Kidney (tissue), 14 donors: ENCODE measurements around the gene POLR3B. TPM values are rescaled to one million over a fixed set of nuclear protein-coding genes. Genes with fewer than 3 reads are reported as not detected.

Experiments
- DNase-seq, 5 donors: peaks; one replicate each; pipeline ENCODE4 v3.0.0-alpha.2; 2013 to 2020
- FAIRE-seq: peaks from 2 replicates; lab custom pipeline; 2012; peaks lifted over from hg19 to GRCh38; lab: Jason Lieb, UNC
- H3K27ac ChIP-seq, 2 donors: one replicate each; pipeline ENCODE4 v1.7.0; 2013; ENCODE audit warnings: low read depth in 2 of 2, low read length in 2 of 2, inconsistent platforms in 1 of 2
- H3K27me3 ChIP-seq: one replicate; pipeline ENCODE4 v1.7.1; 2013; ENCODE audit warnings: low read length, inconsistent platforms; ENCODE audit not compliant: control insufficient read depth, insufficient read depth
- H3K36me3 ChIP-seq, 3 donors: one replicate each; pipeline versions ENCODE4 v1.7.0 to v1.7.1; 2013; ENCODE audit warnings: low read length in 3 of 3, control low read depth in 1 of 3, inconsistent platforms in 1 of 3; ENCODE audit not compliant: insufficient read depth in 3 of 3, control insufficient read depth in 2 of 3
- H3K4me1 ChIP-seq, 3 donors: one replicate each; pipeline versions ENCODE4 v1.7.0 to v1.7.1; 2013; ENCODE audit warnings: low read length in 3 of 3, inconsistent platforms in 1 of 3, low read depth in 1 of 3; ENCODE audit not compliant: control insufficient read depth in 2 of 3, insufficient read depth in 2 of 3
- H3K4me3 ChIP-seq, 3 donors: one replicate each; pipeline versions ENCODE4 v1.7.0 to v1.8.1; 2013; ENCODE audit warnings: low read length in 3 of 3, control low read depth in 1 of 3, inconsistent platforms in 1 of 3
- H3K9ac ChIP-seq, 3 donors: one replicate each; pipeline versions ENCODE4 v1.7.0 to v1.7.1; 2013; ENCODE audit warnings: low read length in 3 of 3, control low read depth in 1 of 3, inconsistent platforms in 1 of 3
- H3K9me3 ChIP-seq, 3 donors: one replicate each; pipeline versions ENCODE4 v1.7.0 to v1.7.1; 2013; ENCODE audit warnings: low read length in 3 of 3, control low read depth in 1 of 3, inconsistent platforms in 1 of 3; ENCODE audit not compliant: control insufficient read depth in 2 of 3, insufficient read depth in 1 of 3
- intact Hi-C: fragments of 100-400 bp; cut with DNase I; formaldehyde crosslinking; loops from one replicate; pipeline ENCODE4 v1.11.1; 2022
- polyA plus RNA-seq: library from polyadenylated mRNA; stranded (reverse); fragments of 350-450 nt; fragmentation: Illumina TruSeq; extraction: RNeasy Lipid Tissue Mini Kit (QIAGEN cat#74804); gene quantifications from one replicate; pipeline ENCODE4 v1.2.3, GENCODE V29; 2014; ENCODE audit warnings: low read depth, low replicate concordance; ENCODE audit not compliant: insufficient read depth
- total RNA-seq: library from RNA; stranded (reverse); fragmentation: NEBNext Ultra II Directional; extraction: Animal tissue kit (Norgen Biotek cat#: 25700); gene quantifications from one replicate; pipeline ENCODE4 v1.2.1, GENCODE V29; 2021
- TF ChIP-seq, protein P1 (sequence below): IDR thresholded peaks from 3 replicates; pipeline ENCODE4 v1.5.1; 2012; ENCODE audit warnings: mild to moderate bottlenecking, moderate library complexity, borderline replicate concordance; ENCODE audit not compliant: insufficient read depth; ENCODE audit errors: extremely low read depth
- donor health status: control.
- donor health status: control.
- donor health status: control.
- donor health status: control.
- donor health status: control.
- donor health status: DM: yes; HTN: yes; CAD: no.
- donor health status: Normal renal cell carcinoma (clear cell type).

POLR3B gene
- total and polyA plus RNA-seq, 2 donors from 2014 or later = 5.2 to 9.7 TPM

DNA sequence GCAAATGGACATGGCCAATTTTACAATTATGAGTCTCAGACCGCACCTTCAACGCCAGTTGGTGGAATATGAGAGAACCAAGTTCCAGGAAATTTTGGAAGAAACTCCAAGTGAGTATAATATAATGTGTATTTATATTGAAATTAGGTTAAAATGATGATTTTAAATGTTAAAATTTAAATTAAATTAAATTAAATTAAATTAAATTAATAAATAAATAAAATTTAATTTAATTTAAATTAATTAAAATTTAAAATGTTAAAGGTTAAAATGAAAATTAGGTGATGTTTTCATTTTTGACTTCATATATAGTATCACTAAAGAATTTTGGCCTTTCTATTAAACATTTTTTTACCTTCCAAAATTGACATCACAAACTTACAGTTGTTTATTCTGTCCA is 34.0 kb upstream of the POLR3B start:
- TF ChIP-seq, protein P1, sequence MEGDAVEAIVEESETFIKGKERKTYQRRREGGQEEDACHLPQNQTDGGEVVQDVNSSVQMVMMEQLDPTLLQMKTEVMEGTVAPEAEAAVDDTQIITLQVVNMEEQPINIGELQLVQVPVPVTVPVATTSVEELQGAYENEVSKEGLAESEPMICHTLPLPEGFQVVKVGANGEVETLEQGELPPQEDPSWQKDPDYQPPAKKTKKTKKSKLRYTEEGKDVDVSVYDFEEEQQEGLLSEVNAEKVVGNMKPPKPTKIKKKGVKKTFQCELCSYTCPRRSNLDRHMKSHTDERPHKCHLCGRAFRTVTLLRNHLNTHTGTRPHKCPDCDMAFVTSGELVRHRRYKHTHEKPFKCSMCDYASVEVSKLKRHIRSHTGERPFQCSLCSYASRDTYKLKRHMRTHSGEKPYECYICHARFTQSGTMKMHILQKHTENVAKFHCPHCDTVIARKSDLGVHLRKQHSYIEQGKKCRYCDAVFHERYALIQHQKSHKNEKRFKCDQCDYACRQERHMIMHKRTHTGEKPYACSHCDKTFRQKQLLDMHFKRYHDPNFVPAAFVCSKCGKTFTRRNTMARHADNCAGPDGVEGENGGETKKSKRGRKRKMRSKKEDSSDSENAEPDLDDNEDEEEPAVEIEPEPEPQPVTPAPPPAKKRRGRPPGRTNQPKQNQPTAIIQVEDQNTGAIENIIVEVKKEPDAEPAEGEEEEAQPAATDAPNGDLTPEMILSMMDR = no peak

DNA sequence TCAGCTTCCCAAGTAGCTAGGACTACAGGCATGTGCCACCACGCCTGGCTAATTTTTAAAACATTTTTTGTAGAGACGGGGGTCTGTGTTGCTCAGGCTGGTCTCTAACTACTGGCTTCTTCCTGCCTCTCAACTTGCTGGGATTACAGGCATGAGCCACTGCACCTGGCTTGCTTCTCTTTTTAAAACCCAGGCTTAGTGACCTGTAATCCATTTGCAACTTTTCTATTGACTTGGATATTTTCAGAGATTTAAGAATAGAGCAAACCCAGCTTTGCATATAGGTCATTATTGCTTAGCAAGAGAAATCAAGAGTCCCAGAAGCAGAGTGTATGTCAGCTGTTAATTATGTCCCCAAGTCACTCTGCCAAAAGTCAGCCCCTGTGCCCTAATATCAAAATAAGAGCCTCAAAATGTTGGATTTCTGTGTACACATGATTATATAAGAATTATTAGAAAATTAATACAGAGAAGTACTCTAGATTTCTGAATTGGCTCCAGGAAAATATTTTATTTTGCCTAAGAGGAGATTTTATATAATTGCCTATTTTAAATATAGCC is 30.2 kb upstream of the POLR3B start:
- DNase-seq (no peak), FAIRE-seq (no peak)
- no peak overlapping the region for H3K4me3 ChIP-seq
- H3K27me3 ChIP-seq = no peaks in the 10 kb centered on the region
- H3K36me3 ChIP-seq = peaks cover 2 to 31% (median 22%) of the 10 kb centered on the region in 3 donors
- TF ChIP-seq, protein P1 = no peak
- no peak overlapping the region for H3K27ac ChIP-seq
- peaks cover 0 to 6% (median 2%) of the 10 kb centered on the region in 3 donors for H3K4me1 ChIP-seq
- H3K9me3 ChIP-seq = no peaks in the 10 kb centered on the region
- intact Hi-C loops = no loop called here
- no peak overlapping the region for H3K9ac ChIP-seq

More for the DNA sequence above, 34.0 kb upstream of the POLR3B start:
- peaks cover 2 to 48% (median 25%) of the 10 kb centered on the region in 3 donors for H3K36me3 ChIP-seq
- no peak overlapping the region for H3K9ac ChIP-seq
- H3K4me3 ChIP-seq = no peak overlapping the region
- H3K4me1 ChIP-seq = no peaks in the 10 kb centered on the region
- intact Hi-C loops = no loop called here
- peak; percentile 88 for FAIRE-seq
- no peak for DNase-seq
- no peaks in the 10 kb centered on the region for H3K9me3 ChIP-seq
- no peak overlapping the region for H3K27ac ChIP-seq
- no peaks in the 10 kb centered on the region for H3K27me3 ChIP-seq

DNA sequence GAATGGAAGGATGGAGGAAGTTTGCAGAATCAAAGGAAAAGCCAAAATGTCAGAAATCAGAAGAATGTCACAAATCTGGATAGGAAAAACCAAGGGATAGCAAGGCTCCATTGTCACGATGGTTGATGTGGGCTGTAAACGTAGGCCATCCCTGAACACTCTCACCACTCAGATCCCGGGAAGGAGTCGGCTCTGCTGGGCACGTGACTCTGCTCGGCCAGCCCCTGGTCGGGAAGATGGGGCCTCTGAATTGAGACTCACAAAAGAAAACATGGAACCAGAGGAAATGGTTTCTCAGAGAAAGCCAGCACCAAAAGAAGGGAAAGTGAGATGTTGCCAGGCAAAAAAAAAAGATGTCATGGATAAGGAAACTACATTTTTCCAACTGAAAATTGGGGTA is 28.8 kb upstream of the POLR3B start:
- no peak for FAIRE-seq
- Histone ChIP-seq H3K36me3 (peaks cover 5 to 29% (median 23%) of the 10 kb centered on the region in 3 donors), H3K9ac (no peak overlapping the region), H3K27ac (peak overlapping the region in 1 of 2 donors; percentile 8), H3K4me1 (peaks cover 0 to 6% (median 2%) of the 10 kb centered on the region in 3 donors), H3K9me3 (no peaks in the 10 kb centered on the region), H3K4me3 (no peak overlapping the region), H3K27me3 (no peaks in the 10 kb centered on the region)
- no peak for DNase-seq
- TF ChIP-seq, protein P1 = no peak
- intact Hi-C loops = no loop called here
